ENCODE measurements around the gene KIF21B. TPM values are rescaled to one million over a fixed set of nuclear protein-coding genes. Genes with fewer than 3 reads are reported as not detected.
"Not testable (repeated sequence)": the region's sequence is repeated elsewhere in the genome, so short reads cannot be mapped to it uniquely, and the experiment has no call there.

Gene KIF21B
- total RNA-seq, 1 donor from 2014 or later = 127 TPM

DNA sequence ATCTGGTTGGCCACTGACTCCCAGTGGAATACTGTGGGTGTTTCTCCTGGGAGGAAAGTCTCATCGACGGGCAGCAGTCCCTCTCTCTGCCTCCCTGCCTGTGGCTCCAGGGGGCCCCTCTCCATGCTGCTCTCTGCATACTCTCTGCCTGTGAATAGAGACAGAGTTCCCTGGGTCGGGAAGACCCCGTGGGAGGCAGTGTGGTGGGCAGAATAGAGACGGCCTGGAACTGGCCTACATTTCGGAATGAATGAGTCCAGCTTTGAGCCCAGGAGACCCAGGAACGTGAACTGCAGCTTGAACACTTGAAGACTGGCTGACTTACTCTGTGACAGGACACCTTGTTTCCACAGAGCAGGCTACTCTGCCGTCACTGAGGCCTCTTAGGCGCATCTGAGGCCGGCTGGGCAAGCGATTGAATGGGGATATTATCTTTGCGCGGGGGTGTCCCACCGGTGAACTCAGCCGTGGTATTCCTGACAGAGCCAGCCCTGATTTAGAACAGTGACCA lies 64.0 kb downstream of the KIF21B start:
- FAIRE-seq (no peak), DNase-seq (ENCODE audit: low spot score in 2 of 2) (no peak)

GRCh38 chr1:200958597-200958996 lies 64.9 kb downstream of the KIF21B start:
- FAIRE-seq (no peak), DNase-seq (ENCODE audit: low spot score in 2 of 2) (no peak)

DNA sequence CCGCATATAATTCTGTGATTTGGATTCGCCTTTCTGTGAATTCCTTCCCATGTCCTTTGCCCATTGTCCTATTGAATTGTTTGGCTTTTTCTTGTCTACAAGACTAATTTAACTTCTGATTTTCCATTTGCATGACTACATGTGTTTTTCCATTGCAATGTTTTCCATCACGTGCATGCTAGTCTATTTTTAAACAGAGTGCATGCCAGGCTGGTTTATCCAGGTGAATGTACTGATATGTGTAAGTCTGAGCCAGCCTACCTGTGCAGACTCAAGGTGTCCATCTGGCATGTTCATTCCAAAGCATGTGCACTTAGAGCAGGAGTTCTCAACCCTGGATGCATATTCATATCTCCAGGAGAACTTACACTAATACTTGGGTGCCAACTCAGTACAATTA lies 69.1 kb downstream of the KIF21B start:
- no peak for DNase-seq (ENCODE audit: low spot score in 2 of 2)

DNA sequence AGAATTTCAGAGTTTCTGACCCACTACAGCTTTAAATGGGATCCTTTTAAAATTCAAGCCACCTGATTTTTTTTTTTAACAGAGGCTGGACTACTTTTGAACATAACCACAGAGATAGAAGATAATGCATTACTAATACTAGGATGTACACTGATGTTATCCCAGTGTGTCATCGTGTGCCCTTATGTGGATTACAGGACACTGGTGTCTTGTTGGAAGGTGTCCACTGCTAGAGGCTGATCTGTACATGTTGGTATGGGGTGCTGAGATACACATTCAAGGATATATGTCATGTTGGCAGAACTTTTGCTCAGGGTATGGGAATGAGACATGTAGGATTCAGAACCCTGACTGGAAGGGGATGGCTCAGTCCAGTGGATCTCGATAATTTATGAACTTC lies 72.5 kb downstream of the KIF21B start:
- FAIRE-seq (no peak), DNase-seq (ENCODE audit: low spot score in 2 of 2) (no peak)

More for the DNA sequence above, 69.1 kb downstream of the KIF21B start:
- no peak for FAIRE-seq

DNA sequence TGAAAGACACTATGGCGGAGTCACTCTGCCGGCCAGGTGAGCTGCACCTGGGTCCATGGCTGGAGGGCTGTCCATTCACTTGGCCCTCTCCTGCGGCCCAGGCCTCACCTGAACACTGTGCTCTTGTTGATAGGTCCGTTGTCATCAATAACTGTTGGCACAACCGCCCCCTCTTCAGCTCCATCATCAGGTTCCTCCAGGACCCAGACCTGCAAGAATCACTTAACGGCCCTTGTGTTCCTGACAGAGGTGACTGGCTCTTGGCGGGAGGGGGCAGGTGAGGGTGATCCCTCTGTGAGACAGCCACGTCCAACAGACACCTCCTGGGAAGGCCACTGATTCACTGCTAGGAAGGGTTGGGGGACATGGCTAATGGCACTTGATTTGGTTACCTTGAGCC lies 73.9 kb downstream of the KIF21B start:
- DNase-seq (ENCODE audit: low spot score in 2 of 2) (no peak), FAIRE-seq (no peak)

DNA sequence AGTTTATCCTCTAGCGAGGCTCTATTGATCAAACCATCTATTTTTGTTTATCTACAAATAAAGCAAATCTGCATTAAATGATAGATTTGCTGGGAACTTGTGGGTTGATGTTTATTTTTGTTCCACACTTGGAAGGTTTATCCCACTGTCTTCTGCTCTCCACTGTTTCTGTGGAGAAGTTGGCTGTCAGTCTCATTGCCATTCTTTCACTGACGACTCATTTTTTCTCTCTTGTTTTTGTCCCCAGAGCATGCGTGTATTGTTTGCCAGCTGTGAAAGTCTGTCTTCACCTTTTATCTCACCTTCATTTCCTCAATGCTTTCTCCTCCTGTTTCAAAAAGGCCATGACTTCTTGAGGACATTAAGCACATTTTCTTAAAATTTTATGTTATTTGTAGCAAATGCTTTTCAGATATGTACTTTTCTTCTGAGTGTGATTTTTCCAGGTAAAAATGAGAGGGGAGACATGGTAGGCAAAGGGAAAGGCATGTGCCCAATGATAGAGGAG lies 76.4 kb downstream of the KIF21B start:
- DNase-seq (ENCODE audit: low spot score in 2 of 2) (no peak), FAIRE-seq (no peak)

GRCh38 chr1:200945111-200945510 lies 78.4 kb downstream of the KIF21B start:
- FAIRE-seq = no peak
- no peak for DNase-seq (ENCODE audit: low spot score in 2 of 2)

DNA sequence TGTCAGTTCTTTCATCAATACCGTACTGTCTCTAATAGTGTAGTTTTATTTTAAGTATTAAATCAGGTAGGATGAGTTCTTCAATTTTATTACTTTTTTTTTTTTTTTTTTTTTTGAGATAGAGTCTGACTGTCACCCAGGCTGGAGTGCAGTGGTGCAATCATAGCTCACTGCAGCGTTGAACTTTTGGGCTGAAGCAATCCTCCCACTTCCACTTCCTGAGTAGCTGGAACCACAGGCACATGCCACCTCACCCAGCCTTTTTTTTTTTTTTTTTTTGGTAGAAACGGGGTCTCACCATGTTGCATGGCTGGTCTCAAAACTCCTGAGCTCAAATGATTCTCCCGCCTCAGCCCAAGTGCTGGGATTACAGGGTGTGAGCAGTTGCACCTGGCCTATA lies 84.6 kb downstream of the KIF21B start:
- DNase-seq (ENCODE audit: low spot score in 2 of 2) (no peak), FAIRE-seq (no peak)

- FAIRE-seq; DNase-seq (ENCODE audit: low spot score in 2 of 2): not testable (repeated sequence)
Measured at GRCh38 chr1:200935286-200935962, 88.1 kb downstream of the KIF21B start.

GRCh38 chr1:200934676-200935245 lies 88.8 kb downstream of the KIF21B start:
- no peak for DNase-seq (ENCODE audit: low spot score in 2 of 2)
- no peak for FAIRE-seq

GRCh38 chr1:200931776-200932175 lies 91.7 kb downstream of the KIF21B start:
- FAIRE-seq (no peak), DNase-seq (ENCODE audit: low spot score in 2 of 2) (no peak)

- not testable (repeated sequence) for FAIRE-seq
Measured at GRCh38 chr1:200930285-200930684, 93.2 kb downstream of the KIF21B start.

DNA sequence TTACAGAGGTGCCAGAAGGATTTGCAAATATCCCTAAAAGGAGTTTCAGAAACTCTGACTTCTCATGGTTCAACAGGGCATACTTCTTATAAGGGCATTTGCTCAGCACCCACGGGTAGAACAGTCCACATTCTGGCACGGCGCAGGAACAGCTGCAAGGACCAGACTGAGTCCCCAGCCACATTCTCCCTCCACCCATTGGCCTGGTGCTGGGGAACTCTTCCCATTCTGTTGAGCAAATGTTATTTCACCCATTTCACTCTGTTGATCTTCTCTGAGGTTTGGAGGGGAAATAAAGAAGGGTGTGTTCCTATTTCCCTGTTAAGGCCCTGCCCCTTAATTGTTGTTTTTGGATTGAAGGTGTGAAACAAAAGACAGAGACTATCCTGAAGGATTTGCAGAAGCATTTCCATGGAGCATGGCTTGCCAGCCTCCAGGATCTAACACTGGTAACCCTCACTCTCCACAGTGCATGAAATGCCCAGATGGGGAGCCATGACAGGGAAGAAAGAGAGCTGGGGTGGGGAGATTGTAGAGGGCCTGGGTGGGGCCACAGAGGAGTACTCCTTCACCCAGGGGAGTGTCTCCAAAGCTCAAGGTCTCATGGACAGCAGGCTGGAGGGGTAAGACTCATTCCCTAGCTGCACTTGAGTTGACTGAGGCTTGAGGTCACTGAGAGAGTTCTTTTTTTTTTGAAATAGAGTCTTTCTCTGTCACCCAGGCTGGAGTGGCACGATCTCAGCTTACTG lies 93.8 kb downstream of the KIF21B start:
- FAIRE-seq (no peak), DNase-seq (ENCODE audit: low spot score in 2 of 2) (no peak)

More at GRCh38 chr1:200930285-200930684, 93.2 kb downstream of the KIF21B start:
- not testable (repeated sequence) for DNase-seq (ENCODE audit: low spot score in 2 of 2)

DNA sequence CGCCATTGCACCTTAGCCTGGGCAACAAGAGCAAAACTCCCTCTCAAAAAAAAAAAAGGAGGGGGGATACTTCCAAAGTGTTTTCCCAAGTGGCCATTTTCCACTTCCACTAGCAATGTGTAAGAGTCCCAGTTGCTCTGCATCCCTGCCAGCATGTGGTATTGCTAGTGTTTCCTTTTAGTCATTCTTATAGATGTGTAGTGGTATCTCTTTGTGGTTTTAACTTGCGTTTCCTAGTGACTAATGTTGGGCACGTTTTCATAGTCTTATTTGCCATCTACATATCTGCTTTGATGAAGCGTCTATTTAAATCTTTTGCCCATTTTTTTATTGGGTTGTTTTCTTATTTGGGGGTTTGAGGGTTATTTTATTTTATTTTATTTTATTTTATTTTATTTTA lies 97.7 kb downstream of the KIF21B start:
- DNase-seq (ENCODE audit: low spot score in 2 of 2) (no peak), FAIRE-seq (peak; percentile 34)

GRCh38 chr1:200923601-200924000 lies 99.9 kb downstream of the KIF21B start:
- FAIRE-seq (no peak), DNase-seq (ENCODE audit: low spot score in 2 of 2) (no peak)

DNA sequence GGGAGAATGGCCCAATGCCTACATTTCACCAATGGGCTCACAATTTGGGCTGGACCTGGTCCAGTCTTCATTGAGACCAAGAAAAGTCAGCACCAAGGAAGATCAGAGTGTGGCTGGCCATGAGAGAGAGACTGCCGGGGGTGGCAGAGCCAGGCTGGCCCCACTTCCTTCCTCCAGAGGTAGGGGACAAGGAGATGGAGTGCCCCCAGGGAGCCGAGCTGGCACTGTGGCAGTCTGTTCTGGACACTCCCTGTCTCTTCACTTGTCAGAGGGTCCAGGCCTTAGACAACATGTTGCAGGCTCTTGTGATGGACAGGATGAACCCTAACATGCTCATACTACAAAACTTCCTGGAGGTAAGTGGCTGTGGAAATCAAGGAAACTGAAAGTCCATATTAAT lies 101.1 kb downstream of the KIF21B start:
- FAIRE-seq (no peak), DNase-seq (ENCODE audit: low spot score in 2 of 2) (no peak)

GRCh38 chr1:200921571-200922110 lies 101.9 kb downstream of the KIF21B start:
- FAIRE-seq = no peak
- no peak for DNase-seq (ENCODE audit: low spot score in 2 of 2)
